NAMALWA (cell line): Measurements from ENCODE around the gene MAMSTR.

Experiments used
- DNase-seq: peaks from one replicate; pipeline ENCODE4 v3.0.0-alpha.2; 2015; ENCODE audit warnings: low spot score

The MAMSTR gene

GRCh38 chr19:48746738-48747575 lies 27.4 kb upstream of the MAMSTR start, which contains the start of gene IZUMO1:
Gene IZUMO1 (minus strand): TSS chr19:48746909. CDS start chr19:48745859, 1,050 bp downstream.
- DNase-seq, result peak; percentile 93

DNA sequence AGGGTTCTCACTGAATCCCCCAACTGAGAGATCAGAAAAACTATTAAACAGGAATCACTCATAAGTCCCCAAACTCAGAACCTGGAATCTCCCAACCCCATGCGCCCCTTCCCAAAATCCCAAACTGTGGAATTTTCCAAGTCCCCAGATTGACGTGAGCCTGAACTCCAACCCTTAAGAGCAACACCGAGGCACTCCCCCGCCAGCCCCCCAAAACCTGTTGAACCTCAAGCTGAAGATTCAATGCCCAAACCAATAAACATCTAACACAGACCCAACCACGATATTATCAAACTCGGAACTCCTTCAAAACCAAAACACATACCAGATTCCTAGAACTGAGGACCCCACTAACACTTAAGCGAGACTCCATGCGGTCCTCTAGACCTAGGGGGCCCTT lies 26.6 kb upstream of the MAMSTR start:
- no peak for DNase-seq

GRCh38 chr19:48745208-48745995 lies 25.9 kb upstream of the MAMSTR start:
- DNase-seq, result peak; percentile 85

DNA sequence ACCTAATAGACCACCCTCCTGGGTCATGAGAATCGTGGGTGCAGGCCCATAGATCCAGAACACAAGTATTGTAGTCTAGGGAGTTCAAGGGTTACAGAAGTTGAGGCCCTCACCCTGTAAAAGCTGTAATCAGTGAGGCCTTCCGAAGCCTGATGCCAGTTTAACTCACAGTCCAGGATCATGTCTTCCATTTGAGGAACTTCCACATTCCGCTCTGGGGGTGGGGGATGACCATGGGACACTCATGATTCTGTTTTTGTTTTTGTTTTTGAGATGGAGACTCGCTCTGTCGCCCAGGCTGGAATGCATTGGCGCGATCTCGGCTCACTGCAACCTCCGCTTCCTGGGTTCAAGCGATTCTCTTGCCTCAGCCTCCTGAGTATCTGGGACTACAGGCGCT lies 22.6 kb upstream of the MAMSTR start:
- no peak for DNase-seq

DNA sequence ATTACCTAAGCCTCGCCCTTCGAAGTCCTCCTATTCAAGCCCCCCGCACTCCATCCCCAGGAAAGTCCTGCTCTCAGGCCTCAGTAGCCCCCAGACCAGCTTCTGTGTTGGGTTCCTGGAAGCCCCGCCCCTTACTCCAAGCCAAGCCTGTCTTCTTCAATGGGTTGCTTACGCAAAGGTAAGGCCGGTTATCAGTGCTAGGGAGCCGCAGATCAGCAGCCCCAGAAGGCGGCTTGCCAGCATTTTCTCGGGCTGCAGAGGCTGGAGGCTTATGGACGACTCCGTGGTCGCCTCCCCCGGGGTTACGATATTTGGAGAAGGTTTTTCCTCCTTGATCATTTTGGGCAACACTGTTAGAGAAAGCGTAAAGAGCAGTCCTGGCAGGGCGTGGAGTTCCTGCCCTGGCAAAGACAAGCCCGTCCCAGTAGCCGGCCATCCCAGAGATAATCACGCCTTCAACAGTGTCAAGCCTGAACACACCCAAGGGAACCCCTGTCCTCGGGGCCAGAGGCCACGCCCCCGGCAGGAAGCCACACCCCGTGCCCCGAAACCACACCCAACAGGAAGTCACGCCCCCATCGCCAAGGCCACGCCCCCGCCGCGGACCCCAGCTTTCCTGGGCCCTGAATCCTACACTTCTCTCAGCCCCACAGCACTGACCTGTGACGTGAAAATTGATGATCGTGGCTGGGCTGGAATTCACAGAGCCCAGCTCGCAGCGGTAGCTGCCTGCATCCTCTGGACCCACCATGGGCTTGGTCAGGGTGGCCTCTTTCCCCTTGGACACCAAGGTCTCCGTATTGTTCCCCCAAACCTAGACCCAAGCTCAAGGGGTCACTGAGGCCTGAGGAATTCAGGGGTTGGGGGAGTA lies 21.8 kb upstream of the MAMSTR start:
- DNase-seq, result peak; percentile 70

- DNase-seq, result no peak
Measured at GRCh38 chr19:48740164-48740972, 20.8 kb upstream of the MAMSTR start, which contains the start of gene RASIP1. Gene RASIP1 (minus strand): TSS chr19:48740610. CDS start chr19:48740282, 328 bp downstream.

DNA sequence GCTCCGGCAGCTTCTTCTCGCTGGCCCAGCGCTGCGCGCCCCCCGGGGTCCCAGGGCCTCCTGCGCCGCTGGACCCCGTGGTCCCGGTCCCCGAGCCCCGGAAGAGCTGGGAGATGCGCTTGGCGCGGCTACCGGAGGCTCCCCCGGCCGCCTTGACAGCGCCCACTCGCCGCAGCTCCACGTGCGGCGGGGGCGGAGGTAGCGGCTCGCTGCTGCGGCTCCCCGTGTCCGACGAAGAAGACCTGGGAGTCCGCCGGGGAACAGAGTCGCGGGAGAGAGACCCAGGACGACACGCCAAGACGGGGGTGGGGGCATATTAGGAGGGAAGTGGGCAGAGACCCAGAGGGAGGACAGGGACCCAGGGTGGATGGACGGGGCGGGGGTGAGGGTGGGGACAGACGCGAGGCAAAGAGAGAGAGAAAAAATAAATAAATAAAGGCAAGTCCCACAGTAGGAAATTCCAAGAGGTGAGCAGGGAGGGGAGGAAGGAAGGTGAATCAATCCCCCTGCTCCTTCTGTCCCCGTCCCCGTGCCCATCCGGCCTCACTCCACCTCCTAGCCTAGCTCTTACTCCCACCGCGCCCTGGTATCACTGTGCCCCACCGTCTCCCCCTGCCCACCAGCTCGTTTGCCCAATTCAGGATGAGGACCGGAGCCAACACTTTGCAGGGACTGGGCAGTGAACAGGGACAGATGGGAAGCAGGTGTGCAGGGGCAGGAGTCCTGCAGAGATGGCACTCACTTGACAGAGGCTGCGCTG lies 20.1 kb upstream of the MAMSTR start:
- DNase-seq, result no peak

GRCh38 chr19:48738557-48739403 lies 19.3 kb upstream of the MAMSTR start:
- DNase-seq, result peak; percentile 93

- no peak for DNase-seq
Measured at GRCh38 chr19:48737360-48737998, 18.0 kb upstream of the MAMSTR start.

GRCh38 chr19:48735031-48735615 lies 15.6 kb upstream of the MAMSTR start:
- no peak for DNase-seq

DNA sequence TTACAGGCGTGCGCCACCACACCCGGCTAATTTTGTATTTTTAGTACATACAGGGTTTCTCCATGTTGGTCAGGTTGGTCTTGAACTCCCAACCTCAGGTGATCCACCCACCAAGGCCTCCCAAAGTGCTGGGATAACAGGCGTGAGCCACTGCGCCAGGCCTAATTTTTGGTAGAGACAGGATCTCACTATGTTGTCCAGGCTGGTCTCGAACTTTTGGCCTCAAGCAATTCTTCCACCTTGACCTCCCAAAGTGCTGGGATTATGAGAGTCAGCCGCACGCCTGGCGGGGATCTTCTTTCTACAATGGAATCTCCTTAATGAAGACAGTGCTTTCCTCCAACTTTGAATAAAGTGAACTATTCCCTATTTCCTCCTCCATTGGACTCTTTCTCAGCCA lies 15.1 kb upstream of the MAMSTR start:
- no peak for DNase-seq

- no peak for DNase-seq
Measured at GRCh38 chr19:48731452-48731851, 11.9 kb upstream of the MAMSTR start.

DNA sequence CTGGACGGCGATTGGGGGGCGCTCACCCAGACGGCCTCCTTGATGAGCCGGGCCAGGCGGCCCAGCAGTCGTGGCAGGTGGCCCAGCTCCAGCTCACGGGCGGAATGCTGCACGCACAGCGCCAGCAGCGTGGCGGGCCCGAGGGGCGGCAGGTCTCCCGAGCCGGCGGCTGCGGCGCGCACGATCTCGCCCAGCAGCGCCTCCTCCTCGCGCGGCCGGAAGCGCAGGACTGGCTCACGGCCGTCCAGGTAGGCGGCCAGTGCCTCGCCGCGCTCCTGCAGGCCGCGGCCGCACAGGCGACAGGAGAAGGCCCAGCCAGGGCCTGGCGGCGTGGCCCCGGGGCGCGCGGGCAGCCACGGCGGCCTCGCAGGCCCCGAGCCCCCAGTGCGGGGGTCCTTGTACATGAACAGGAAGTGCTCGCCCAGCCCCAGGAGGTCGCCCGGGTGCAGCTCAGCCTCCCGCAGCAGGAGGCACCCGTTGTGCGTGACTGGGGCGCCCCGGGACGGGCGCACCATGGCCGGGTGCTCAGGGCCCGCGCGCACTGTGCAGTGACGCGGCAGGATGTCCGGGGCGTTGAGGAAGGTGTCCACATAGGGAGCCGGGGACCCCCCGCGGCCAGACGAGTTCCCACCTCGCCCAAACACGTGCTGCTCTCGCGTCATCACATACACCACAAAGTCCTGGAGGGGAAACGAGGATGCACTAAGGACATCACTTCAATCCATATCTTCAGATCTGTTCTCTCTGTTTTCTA lies 9.6 kb upstream of the MAMSTR start:
- DNase-seq, result no peak

DNA sequence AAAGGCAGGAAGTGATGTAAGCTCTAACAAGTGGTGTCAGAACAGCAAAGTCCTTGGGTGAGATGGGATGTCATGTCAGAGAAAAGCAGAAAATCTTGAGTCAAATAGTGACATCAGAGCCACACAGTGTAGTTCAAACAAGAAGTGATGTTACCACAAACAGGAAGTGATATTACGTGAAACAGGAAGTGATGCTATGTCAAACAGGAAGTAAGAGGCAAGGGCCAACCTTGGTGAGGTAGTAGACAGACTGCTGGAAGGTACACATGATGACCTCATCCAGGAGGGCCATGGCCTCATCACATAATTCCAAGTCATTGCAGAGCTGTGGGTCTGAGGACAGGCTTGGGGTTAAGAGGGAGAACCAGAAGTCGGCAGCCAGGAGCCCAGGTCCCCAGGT lies 7.0 kb upstream of the MAMSTR start:
- peak; percentile 82 for DNase-seq

DNA sequence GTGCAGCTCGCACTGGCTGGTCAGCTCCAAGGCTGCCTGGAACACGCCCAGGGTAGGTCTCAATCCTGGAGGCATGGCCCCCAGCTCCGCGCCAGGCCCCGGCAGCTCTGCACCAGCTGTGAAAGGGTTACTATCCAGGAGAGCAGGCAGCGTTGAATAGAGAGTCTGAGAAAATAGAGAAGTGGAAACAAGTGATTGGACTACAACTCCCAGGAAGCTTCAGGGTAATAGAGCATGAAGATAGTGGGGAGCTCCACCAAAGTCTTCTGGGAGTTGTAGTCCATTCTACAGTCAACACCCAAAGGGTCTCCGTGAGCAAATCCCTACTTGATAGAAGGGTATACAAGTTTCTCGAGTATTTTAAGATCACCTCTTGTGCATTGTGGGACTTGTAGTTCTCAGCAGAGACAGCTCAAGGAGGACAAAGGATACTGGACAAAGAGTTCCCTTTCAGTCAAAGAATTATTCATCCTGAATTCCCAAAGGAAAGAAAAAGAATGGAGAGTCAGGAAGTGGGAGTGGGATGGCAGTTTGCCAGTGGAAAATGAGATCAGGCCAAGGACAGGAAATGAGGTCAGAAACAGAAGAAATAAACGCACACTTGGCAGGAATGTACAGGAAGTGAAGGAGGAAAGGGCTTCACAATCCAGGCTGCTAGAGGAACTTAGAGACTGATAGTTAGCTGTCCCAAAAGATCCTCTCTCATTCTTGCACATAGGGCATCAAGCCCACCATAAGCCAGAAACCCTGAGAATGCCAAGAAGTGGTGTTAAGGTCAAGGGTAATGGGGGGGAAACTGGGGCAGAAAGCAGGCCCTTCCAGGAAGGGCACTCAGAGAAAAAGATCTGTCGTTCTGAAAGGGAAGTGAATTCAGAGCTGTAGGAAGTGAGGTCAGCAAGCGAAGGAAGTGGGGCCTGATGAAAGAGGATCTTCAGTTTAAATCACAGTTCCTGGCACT lies 5.5 kb upstream of the MAMSTR start:
- peak; percentile 94 for DNase-seq

GRCh38 chr19:48722196-48722708 lies 2.7 kb upstream of the MAMSTR start:
- no peak for DNase-seq
